D721Med (cell line): ENCODE data around the gene PLXNA4.

ENCODE experiments used
- DNase-seq: peaks from one replicate; pipeline ENCODE4 v3.0.0; 2011; ENCODE audit warnings: low spot score; ENCODE audit not compliant: insufficient read length
- FAIRE-seq: peaks from 2 replicates; lab custom pipeline; 2011; peaks lifted over from hg19 to GRCh38; lab: Jason Lieb, UNC
- CTCF ChIP-seq: IDR thresholded peaks from 2 replicates; pipeline ENCODE4 v1.5.1; 2012; ENCODE audit warnings: mild to moderate bottlenecking, control low read depth; ENCODE audit not compliant: insufficient read depth; ENCODE audit errors: missing control alignments

The PLXNA4 gene

GRCh38 chr7:132504852-132505251 lies 71.4 kb downstream of the PLXNA4 start:
- FAIRE-seq (no peak), DNase-seq (no peak)
- no peak for TF ChIP-seq CTCF

- TF ChIP-seq CTCF = no peak
- DNase-seq = no peak
- no peak for FAIRE-seq
Measured at GRCh38 chr7:132504071-132504470, 72.2 kb downstream of the PLXNA4 start.

- TF ChIP-seq CTCF = peak; percentile 13
- DNase-seq = no peak
- no peak for FAIRE-seq
Measured at GRCh38 chr7:132503415-132503814, 72.9 kb downstream of the PLXNA4 start.

- TF ChIP-seq CTCF = no peak
- DNase-seq (no peak), FAIRE-seq (no peak)
Measured at GRCh38 chr7:132501956-132502355, 74.3 kb downstream of the PLXNA4 start.

GRCh38 chr7:132500727-132501440 lies 75.4 kb downstream of the PLXNA4 start:
- FAIRE-seq = no peak
- DNase-seq = no peak
- TF ChIP-seq CTCF = no peak

GRCh38 chr7:132499487-132499886 lies 76.8 kb downstream of the PLXNA4 start:
- no peak for TF ChIP-seq CTCF
- FAIRE-seq = no peak
- no peak for DNase-seq

GRCh38 chr7:132499065-132499464 lies 77.2 kb downstream of the PLXNA4 start:
- FAIRE-seq (no peak), DNase-seq (no peak)
- TF ChIP-seq CTCF = no peak
